ENCODE data around the gene GRK5.

GRK5 gene

DNA sequence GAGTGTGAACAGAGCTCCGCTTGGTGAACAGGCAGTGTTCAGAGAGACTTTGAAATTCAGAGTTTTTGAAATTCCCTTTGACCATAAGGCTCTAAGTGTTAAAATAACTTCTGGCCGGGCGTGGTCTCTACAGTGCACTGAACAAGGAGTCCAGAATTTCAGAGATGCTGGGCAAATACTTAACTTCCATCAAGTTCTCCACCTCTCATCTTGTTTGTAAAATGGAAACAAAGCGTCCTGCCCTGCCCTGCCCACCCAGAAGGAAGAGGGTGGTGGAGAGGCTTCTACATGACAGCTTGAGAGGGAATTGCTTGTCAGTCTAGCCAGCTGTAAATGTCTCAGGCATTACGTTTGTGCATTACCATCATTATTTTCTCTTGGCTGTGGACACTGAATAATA lies 232.6 kb downstream of the GRK5 start:
- FAIRE-seq (no peak), DNase-seq (ENCODE audit: insufficient read length, low spot score) (no peak)
- TF ChIP-seq SPI1 (IDR thresholded peaks at IDR 0.05; ENCODE audit: low read depth, low read length) (no peak), TAF1 (IDR thresholded peaks at IDR 0.05; ENCODE audit: low read depth, low read length) (no peak), POU2F2 (IDR thresholded peaks at IDR 0.05; ENCODE audit: low read depth, low read length) (no peak)

DNA sequence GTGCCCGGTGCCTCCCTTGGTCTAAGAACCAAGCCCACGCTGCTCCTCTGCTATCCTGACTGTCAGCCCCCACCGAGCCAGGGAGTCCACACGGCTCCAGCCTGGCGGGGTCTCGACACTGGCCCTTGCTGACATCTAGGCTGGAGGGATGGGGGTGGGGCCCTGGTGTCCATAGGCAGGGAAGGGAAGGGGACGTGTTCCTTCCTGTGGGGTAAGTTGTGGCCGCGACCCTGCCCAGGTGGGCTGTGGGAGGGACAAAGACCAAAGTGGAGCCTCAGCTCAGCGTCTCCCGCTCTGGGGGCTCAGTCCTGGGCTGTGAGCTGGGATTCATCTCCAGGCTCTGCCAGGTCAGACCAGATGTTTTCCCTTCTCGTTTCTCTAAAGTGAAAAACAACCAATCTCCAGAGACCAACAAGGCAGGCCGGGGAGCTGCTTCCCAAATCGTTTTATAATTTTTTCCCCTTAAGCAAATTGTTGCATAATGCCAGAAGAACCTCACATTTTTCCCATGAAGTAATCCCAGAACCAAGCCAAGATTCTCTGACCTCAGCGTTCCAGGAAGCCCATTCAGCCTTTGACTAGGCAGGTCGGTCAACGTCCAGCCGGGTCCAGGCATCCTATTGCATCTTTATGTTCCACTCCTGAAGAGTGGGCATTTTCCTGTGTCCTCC lies 233.9 kb downstream of the GRK5 start:
- FAIRE-seq (no peak), DNase-seq (ENCODE audit: insufficient read length, low spot score) (no peak)
- TF ChIP-seq SPI1 (IDR thresholded peaks at IDR 0.05; ENCODE audit: low read depth, low read length) (no peak), POU2F2 (IDR thresholded peaks at IDR 0.05; ENCODE audit: low read depth, low read length) (no peak), POLR2AphosphoS5 (IDR thresholded peaks at IDR 0.05; ENCODE audit: low read depth, low read length) (no peak), TAF1 (IDR thresholded peaks at IDR 0.05; ENCODE audit: low read depth, low read length) (no peak), PAX5 (IDR thresholded peaks at IDR 0.05; ENCODE audit: insufficient read depth, low read length, severe bottlenecking) (no peak), POLR2A (IDR thresholded peaks at IDR 0.05; ENCODE audit: low read depth, low read length) (no peak)

DNA sequence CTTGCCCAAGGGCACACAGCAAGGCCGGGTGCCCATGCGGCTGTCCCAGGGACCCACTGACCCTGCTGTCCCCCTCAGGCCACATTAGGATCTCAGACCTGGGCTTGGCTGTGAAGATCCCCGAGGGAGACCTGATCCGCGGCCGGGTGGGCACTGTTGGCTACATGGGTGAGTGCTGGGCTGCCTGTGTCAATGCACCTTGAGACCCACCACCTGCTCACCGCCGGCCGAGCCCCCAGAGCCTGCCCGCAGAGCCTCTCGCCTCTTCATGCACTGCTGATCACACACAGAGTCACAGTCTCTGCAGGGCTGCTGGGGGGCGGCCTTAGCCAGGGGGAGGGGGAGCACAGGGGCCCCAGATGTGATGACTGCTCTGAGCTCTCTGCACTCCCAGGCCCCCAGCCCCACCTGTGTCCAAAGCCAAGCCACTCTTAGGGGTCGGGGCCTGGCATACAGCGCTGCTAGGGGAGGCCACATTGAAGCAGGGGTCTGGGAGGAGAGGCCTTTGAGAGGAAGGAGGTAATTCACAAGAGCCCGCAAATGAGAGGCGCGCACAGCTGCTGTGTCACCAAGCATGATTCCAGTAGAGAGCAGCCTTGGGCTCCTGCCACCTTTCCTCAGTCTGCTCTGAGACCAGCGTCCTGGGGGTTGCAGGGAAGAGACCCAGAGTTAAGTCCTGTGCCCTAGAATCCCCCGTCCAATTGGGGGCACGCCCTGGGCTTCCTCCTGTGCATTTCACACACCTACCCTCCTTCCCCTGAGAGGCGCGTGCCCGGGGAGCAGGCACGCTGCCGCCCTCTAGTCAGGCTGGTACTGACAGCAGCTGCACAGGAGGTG lies 234.8 kb downstream of the GRK5 start:
- FAIRE-seq (no peak), DNase-seq (ENCODE audit: insufficient read length, low spot score) (peak; percentile 53)
- TF ChIP-seq POLR2A (IDR thresholded peaks at IDR 0.05; ENCODE audit: low read depth, low read length) (no peak; the same call in 1 of the 2 replicates), POU2F2 (IDR thresholded peaks at IDR 0.05; ENCODE audit: low read depth, low read length) (no peak), SPI1 (IDR thresholded peaks at IDR 0.05; ENCODE audit: low read depth, low read length) (no peak), POLR2AphosphoS5 (IDR thresholded peaks at IDR 0.05; ENCODE audit: low read depth, low read length) (no peak), PAX5 (IDR thresholded peaks at IDR 0.05; ENCODE audit: insufficient read depth, low read length, severe bottlenecking) (peak; percentile 72), TAF1 (IDR thresholded peaks at IDR 0.05; ENCODE audit: low read depth, low read length) (no peak)

DNA sequence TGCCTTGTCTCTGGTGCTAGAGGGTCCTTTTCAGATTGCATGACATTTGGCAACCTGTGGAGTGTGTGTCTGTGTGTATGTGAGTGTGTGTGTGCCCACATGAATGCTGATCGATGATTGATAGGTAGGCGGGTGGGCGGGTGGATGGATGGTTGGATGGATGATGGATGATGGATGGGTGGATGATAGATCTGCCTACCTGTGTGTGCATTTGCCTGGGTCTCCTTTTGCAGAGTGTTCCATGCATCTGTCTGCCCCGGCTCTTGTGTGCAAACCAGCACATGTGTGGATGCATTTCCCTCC lies 235.3 kb downstream of the GRK5 start:
- TF ChIP-seq TAF1 (IDR thresholded peaks at IDR 0.05; ENCODE audit: low read depth, low read length) (no peak), SPI1 (IDR thresholded peaks at IDR 0.05; ENCODE audit: low read depth, low read length) (no peak), PAX5 (IDR thresholded peaks at IDR 0.05; ENCODE audit: insufficient read depth, low read length, severe bottlenecking) (no peak), POU2F2 (IDR thresholded peaks at IDR 0.05; ENCODE audit: low read depth, low read length) (no peak), POLR2AphosphoS5 (IDR thresholded peaks at IDR 0.05; ENCODE audit: low read depth, low read length) (no peak), POLR2A (IDR thresholded peaks at IDR 0.05; ENCODE audit: low read depth, low read length) (no peak)
- no peak for DNase-seq (ENCODE audit: insufficient read length, low spot score)
- FAIRE-seq: peak; percentile 61

DNA sequence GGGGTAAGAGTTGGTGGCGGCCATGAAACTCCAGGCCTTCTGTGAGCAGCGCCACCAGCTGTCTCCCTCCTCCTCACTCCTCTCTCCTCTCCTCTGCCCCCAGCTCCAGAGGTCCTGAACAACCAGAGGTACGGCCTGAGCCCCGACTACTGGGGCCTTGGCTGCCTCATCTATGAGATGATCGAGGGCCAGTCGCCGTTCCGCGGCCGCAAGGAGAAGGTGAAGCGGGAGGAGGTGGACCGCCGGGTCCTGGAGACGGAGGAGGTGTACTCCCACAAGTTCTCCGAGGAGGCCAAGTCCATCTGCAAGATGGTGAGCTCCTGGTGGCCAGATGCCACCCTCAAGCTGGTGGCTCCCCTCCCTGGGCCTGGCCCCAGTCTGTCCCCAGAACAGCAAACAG lies 236.1 kb downstream of the GRK5 start:
- DNase-seq (ENCODE audit: insufficient read length, low spot score) (no peak), FAIRE-seq (no peak)
- no peak for TF ChIP-seq POLR2AphosphoS5 (IDR thresholded peaks at IDR 0.05; ENCODE audit: low read depth, low read length)
- TF ChIP-seq PAX5 (IDR thresholded peaks at IDR 0.05; ENCODE audit: insufficient read depth, low read length, severe bottlenecking): no peak
- no peak for TF ChIP-seq POU2F2 (IDR thresholded peaks at IDR 0.05; ENCODE audit: low read depth, low read length)
- no peak for TF ChIP-seq POLR2A (IDR thresholded peaks at IDR 0.05; ENCODE audit: low read depth, low read length)
- TF ChIP-seq SPI1 (IDR thresholded peaks at IDR 0.05; ENCODE audit: low read depth, low read length): no peak
- TF ChIP-seq TAF1 (IDR thresholded peaks at IDR 0.05; ENCODE audit: low read depth, low read length): no peak

DNA sequence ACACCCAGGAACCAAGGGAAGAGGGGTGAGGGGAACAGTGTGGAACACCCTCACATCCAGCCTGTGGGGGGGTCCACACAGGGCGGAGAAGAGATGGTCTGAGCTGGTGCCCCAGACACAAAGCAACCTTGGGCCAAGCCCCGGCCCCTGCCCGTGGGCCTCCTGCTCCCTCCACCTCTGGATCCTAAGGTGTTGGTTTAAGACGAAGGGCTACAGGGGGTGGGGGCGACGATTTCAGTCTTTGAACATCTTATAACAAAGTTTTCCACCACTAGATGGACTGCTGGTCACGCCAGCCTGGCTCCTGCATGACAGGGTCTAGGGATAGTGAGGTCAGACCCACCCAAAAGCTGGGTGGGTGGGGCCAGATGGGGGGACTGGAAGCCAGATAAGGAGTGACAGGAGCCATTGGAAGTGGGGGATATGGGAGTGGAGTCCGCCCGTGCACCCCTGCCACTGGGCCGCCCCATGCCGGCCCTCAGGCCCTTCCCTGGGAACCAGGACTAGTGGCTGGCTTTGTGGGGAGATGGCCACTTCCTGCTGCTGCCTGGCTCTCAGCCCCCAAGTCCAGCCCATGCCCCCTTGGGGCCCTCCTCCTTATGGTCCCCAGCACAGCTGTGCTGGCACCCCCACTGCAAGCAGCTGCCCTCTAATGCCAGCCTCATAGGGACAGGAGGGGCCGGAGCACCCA lies 236.7 kb downstream of the GRK5 start:
- DNase-seq (ENCODE audit: insufficient read length, low spot score): no peak
- TF ChIP-seq POLR2A (IDR thresholded peaks at IDR 0.05; ENCODE audit: low read depth, low read length) (no peak), PAX5 (IDR thresholded peaks at IDR 0.05; ENCODE audit: insufficient read depth, low read length, severe bottlenecking) (no peak), TAF1 (IDR thresholded peaks at IDR 0.05; ENCODE audit: low read depth, low read length) (no peak), POLR2AphosphoS5 (IDR thresholded peaks at IDR 0.05; ENCODE audit: low read depth, low read length) (no peak), SPI1 (IDR thresholded peaks at IDR 0.05; ENCODE audit: low read depth, low read length) (no peak), POU2F2 (IDR thresholded peaks at IDR 0.05; ENCODE audit: low read depth, low read length) (no peak)
- FAIRE-seq: no peak

DNA sequence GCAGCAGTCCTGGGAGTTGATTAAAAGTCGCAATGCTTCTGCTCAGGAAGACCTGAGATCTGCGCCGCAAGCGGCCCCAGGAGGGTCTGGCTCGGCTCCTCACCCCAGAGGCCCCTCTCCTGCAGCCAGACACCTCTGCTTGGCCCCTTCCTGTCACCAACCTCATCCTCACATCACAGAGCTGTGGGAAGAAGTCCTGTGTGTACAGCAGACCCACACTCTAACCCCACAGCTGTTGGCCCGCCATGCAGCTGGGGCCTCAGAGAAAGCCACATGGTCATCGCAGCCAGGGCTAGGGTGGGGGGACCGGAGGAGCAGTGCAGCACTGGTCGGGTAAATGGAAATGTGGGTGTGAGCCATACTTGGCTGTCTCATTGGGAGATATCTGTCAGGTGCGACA lies 237.5 kb downstream of the GRK5 start:
- FAIRE-seq: peak; percentile 31
- no peak for TF ChIP-seq POLR2A (IDR thresholded peaks at IDR 0.05; ENCODE audit: low read depth, low read length)
- no peak for TF ChIP-seq SPI1 (IDR thresholded peaks at IDR 0.05; ENCODE audit: low read depth, low read length)
- no peak for TF ChIP-seq POLR2AphosphoS5 (IDR thresholded peaks at IDR 0.05; ENCODE audit: low read depth, low read length)
- TF ChIP-seq PAX5 (IDR thresholded peaks at IDR 0.05; ENCODE audit: insufficient read depth, low read length, severe bottlenecking): no peak
- TF ChIP-seq POU2F2 (IDR thresholded peaks at IDR 0.05; ENCODE audit: low read depth, low read length): no peak
- no peak for TF ChIP-seq TAF1 (IDR thresholded peaks at IDR 0.05; ENCODE audit: low read depth, low read length)
- DNase-seq (ENCODE audit: insufficient read length, low spot score): no peak

DNA sequence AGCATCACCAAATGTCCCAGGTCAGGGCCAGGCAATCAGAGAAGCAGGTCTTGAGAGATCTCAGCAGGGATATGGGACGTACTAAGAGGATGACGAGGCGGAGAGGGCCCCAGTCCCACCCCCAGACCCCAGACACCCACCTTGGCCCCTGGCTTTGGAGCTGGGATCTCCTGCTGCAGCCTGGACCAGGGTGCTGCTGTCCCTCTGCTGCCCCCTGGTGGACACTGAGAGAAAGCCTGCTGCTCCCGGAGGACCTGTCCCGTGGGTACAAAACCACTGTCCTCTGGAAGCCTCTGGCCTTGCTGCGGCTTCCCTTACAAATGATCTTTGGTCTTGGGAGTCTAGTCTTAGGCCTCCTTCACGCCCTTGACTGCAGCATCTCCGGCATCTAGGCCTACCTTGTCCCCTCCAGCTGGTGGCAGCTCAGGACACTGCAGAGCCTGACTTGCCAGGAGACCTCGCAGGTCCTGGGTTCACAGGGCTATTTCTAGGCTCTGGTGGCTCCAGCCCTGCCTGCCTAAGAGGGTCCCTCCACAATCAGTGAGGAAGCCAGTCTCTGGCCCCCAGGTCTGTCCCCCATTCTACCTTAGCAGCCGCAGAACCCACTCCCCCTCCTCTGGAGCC lies 238.1 kb downstream of the GRK5 start:
- peak; percentile 94 for FAIRE-seq
- peak; percentile 84 for DNase-seq (ENCODE audit: insufficient read length, low spot score)

DNA sequence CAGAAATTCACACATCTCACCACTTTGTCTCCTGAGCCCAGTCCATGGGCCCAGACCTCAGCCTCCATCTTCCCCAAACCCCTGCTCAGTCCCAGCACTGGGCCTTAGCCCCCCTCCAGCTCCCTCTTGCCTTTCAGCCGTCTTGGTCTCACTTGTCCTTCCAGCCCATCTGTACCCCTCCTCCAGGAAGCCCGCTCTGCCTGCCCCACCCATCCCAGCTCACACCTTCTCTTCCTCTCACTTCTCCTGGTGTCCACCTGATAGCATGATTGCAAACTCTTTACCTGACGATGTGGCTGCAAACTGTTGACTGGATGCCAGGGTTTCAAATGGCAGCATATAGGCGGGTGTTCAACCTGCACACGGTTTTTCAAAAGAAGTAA lies 238.6 kb downstream of the GRK5 start:
- TF ChIP-seq POU2F2 (IDR thresholded peaks at IDR 0.05; ENCODE audit: low read depth, low read length): no peak
- no peak for TF ChIP-seq POLR2AphosphoS5 (IDR thresholded peaks at IDR 0.05; ENCODE audit: low read depth, low read length)
- no peak for TF ChIP-seq PAX5 (IDR thresholded peaks at IDR 0.05; ENCODE audit: insufficient read depth, low read length, severe bottlenecking)
- no peak for TF ChIP-seq SPI1 (IDR thresholded peaks at IDR 0.05; ENCODE audit: low read depth, low read length)
- no peak for TF ChIP-seq POLR2A (IDR thresholded peaks at IDR 0.05; ENCODE audit: low read depth, low read length)
- no peak for TF ChIP-seq TAF1 (IDR thresholded peaks at IDR 0.05; ENCODE audit: low read depth, low read length)
- FAIRE-seq: no peak
- DNase-seq (ENCODE audit: insufficient read length, low spot score): no peak

More for the DNA sequence above, 238.1 kb downstream of the GRK5 start:
- TF ChIP-seq POLR2A (IDR thresholded peaks at IDR 0.05; ENCODE audit: low read depth, low read length) (no peak), PAX5 (IDR thresholded peaks at IDR 0.05; ENCODE audit: insufficient read depth, low read length, severe bottlenecking) (no peak), POLR2AphosphoS5 (IDR thresholded peaks at IDR 0.05; ENCODE audit: low read depth, low read length) (no peak), POU2F2 (IDR thresholded peaks at IDR 0.05; ENCODE audit: low read depth, low read length) (no peak), TAF1 (IDR thresholded peaks at IDR 0.05; ENCODE audit: low read depth, low read length) (no peak), SPI1 (IDR thresholded peaks at IDR 0.05; ENCODE audit: low read depth, low read length) (no peak)
